IMR-90 (cell line): ENCODE measurements around the gene ADAM12.

Source experiments
- BHLHE40 ChIP-seq: fragments of 150-350 bp; IDR thresholded peaks from 2 replicates; pipeline ENCODE4 v1.6.1; 2016; ENCODE audit warnings: mild to moderate bottlenecking, low read depth, low read length
- CEBPB ChIP-seq: IDR thresholded peaks from 2 replicates; pipeline ENCODE4 v1.6.1; 2012; ENCODE audit warnings: low read depth, low read length, improper control_type of control experiment
- CHD1 ChIP-seq: IDR thresholded peaks from 2 replicates; pipeline ENCODE4 v1.6.1; 2012; ENCODE audit warnings: low read depth, low read length, improper control_type of control experiment
- MAZ ChIP-seq: IDR thresholded peaks from 2 replicates; pipeline ENCODE4 v1.6.1; 2012; ENCODE audit warnings: low read depth, mild to moderate bottlenecking, low read length, improper control_type of control experiment, moderate library complexity, borderline replicate concordance
- NFE2L2 ChIP-seq: fragments of 150-350 bp; IDR thresholded peaks from 2 replicates; pipeline ENCODE4 v1.6.1; 2016; ENCODE audit warnings: low read depth, mild to moderate bottlenecking, low read length
- POLR2A ChIP-seq: IDR thresholded peaks from 2 replicates; pipeline ENCODE4 v1.6.1; 2012; ENCODE audit warnings: mild to moderate bottlenecking, low read depth, low read length
- RAD21 ChIP-seq: IDR thresholded peaks from 2 replicates; pipeline ENCODE4 v1.6.1; 2012; ENCODE audit warnings: low read length, improper control_type of control experiment
- RCOR1 ChIP-seq: IDR thresholded peaks from 2 replicates; pipeline ENCODE4 v1.6.1; 2012; ENCODE audit warnings: mild to moderate bottlenecking, low read length, improper control_type of control experiment; ENCODE audit not compliant: insufficient replicate concordance
- RFX5 ChIP-seq: IDR thresholded peaks from 2 replicates; pipeline ENCODE4 v1.8.0; 2012; ENCODE audit warnings: low read depth, mild to moderate bottlenecking, low read length, moderate library complexity
- SMC3 ChIP-seq: fragments of 150-350 bp; IDR thresholded peaks from 2 replicates; pipeline ENCODE4 v1.6.1; 2016; ENCODE audit warnings: low read depth, mild to moderate bottlenecking, antibody characterized with exemption, low read length, moderate library complexity
- USF2 ChIP-seq: fragments of 150-350 bp; IDR thresholded peaks from 2 replicates; pipeline ENCODE4 v1.6.1; 2017; ENCODE audit warnings: mild to moderate bottlenecking, antibody characterized with exemption, low read length, low read depth
- TF ChIP-seq, protein P1 (sequence below): conservative IDR thresholded peaks from 2 replicates; pipeline ENCODE4 v1.5.1; 2012; ENCODE audit warnings: mild to moderate bottlenecking, low read depth, low read length, improper control_type of control experiment

DNA sequence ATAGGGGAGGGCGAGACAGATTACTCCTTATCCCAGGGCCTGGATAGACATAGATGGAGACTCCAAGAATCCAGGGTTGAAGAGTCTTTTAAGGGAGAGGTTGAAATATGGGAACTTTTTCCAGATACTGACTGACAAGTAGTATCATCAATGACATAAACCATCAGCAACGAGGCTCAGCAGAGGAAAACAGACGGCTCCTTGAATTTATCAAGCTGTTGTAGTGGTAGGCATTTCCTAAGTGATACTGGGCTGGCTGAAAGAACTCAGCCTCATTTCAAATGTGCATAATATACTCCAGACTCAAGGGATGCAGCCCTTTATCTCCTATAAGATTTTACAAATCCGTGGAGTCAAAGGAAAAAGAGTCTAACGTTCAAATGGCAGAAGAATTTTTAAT lies 341.4 kb downstream of the ADAM12 start:
- TF ChIP-seq BHLHE40 (no peak), CEBPB (no peak), USF2 (no peak), CHD1 (no peak), RCOR1 (no peak), NFE2L2 (no peak), RAD21 (no peak), POLR2A (no peak), RFX5 (no peak), SMC3 (no peak), MAZ (no peak)
- TF ChIP-seq, protein P1, sequence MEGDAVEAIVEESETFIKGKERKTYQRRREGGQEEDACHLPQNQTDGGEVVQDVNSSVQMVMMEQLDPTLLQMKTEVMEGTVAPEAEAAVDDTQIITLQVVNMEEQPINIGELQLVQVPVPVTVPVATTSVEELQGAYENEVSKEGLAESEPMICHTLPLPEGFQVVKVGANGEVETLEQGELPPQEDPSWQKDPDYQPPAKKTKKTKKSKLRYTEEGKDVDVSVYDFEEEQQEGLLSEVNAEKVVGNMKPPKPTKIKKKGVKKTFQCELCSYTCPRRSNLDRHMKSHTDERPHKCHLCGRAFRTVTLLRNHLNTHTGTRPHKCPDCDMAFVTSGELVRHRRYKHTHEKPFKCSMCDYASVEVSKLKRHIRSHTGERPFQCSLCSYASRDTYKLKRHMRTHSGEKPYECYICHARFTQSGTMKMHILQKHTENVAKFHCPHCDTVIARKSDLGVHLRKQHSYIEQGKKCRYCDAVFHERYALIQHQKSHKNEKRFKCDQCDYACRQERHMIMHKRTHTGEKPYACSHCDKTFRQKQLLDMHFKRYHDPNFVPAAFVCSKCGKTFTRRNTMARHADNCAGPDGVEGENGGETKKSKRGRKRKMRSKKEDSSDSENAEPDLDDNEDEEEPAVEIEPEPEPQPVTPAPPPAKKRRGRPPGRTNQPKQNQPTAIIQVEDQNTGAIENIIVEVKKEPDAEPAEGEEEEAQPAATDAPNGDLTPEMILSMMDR, result no peak
